GM12878 (cell line): Measurements from ENCODE around the gene C8G. TPM values are rescaled to one million over a fixed set of nuclear protein-coding genes. Genes with fewer than 3 reads are reported as not detected.

Experiments
- CREM ChIP-seq: IDR thresholded peaks from 2 replicates; pipeline ENCODE4 v1.6.1; 2014; ENCODE audit warnings: antibody characterized with exemption, low read depth
- GABPA ChIP-seq: IDR thresholded peaks from 2 replicates; pipeline ENCODE4 v1.6.1; 2014; ENCODE audit warnings: antibody characterized with exemption, low read depth, mild to moderate bottlenecking, inconsistent platforms
- GATAD2B ChIP-seq: fragments of 450-650 bp; conservative IDR thresholded peaks from 2 replicates; pipeline ENCODE4 v1.6.1; 2017; ENCODE audit warnings: low read depth, mild to moderate bottlenecking, moderate library complexity
- IKZF1 ChIP-seq: fragments of 450-650 bp; conservative IDR thresholded peaks from 2 replicates; pipeline ENCODE4 v1.6.1; 2017; ENCODE audit warnings: antibody characterized with exemption, mild to moderate bottlenecking
- SUPT20H ChIP-seq: IDR thresholded peaks from 2 replicates; pipeline ENCODE4 v1.6.1; 2011; ENCODE audit warnings: low read depth, mild to moderate bottlenecking, low read length, moderate library complexity, borderline replicate concordance; ENCODE audit not compliant: control insufficient read depth
- polyA plus RNA-seq, 11 experiments: library from polyadenylated mRNA; depleted of rRNA in 4 of 11; unstranded in 6 of 11; stranded (reverse) in 5 of 11; fragments of >200 nt; fragmentation: Nextera tagmentation in 4 of 11; fragmentation: Illumina TruSeq in 1 of 11; extraction: Ambion mirVana in 4 of 11; extraction: Trizol in 1 of 11; gene quantifications; 1 replicate in 1 of 11; 2 replicates in 10 of 11; pipeline versions ENCODE4 v1.2.1 to v1.2.3, GENCODE V29; 2011 to 2016; ENCODE audit warnings: inconsistent platforms in 2 of 11, missing spikeins in 2 of 11, low read depth in 1 of 11
- total RNA-seq, 4 experiments: library from RNA; depleted of rRNA in 3 of 4; stranded (reverse); fragments of >200 nt in 3 of 4; fragmentation: Illumina TruSeq in 1 of 4; extraction: Trizol in 1 of 4; gene quantifications; 2 replicates each; pipeline versions ENCODE4 v1.2.1 to v1.2.3, GENCODE V29; 2013 to 2021
- TF ChIP-seq, protein P1 (sequence below): fragments of 450-650 bp; IDR thresholded peaks from 2 replicates; pipeline ENCODE4 v1.6.1; 2016; ENCODE audit warnings: mild to moderate bottlenecking
- TF ChIP-seq, protein P2 (sequence below): fragments of 450-650 bp; formaldehyde crosslinking; IDR thresholded peaks from 2 replicates; pipeline ENCODE4 v1.4.0; 2020; ENCODE audit warnings: mild to moderate bottlenecking, moderate library complexity
- TF ChIP-seq, protein P3 (sequence below): fragments of 450-650 bp; IDR thresholded peaks from 2 replicates; pipeline ENCODE4 v1.6.1; 2017; ENCODE audit warnings: mild to moderate bottlenecking, low read depth, inconsistent platforms; ENCODE audit not compliant: poor library complexity, severe bottlenecking

C8G gene
- total and polyA plus RNA-seq, 10 of the 15 experiments (the other 5 are each of a cell fraction or from before 2014, with no cell fraction given) = 0.26 to 0.69 (median 0.50) TPM; not detected in 7

DNA sequence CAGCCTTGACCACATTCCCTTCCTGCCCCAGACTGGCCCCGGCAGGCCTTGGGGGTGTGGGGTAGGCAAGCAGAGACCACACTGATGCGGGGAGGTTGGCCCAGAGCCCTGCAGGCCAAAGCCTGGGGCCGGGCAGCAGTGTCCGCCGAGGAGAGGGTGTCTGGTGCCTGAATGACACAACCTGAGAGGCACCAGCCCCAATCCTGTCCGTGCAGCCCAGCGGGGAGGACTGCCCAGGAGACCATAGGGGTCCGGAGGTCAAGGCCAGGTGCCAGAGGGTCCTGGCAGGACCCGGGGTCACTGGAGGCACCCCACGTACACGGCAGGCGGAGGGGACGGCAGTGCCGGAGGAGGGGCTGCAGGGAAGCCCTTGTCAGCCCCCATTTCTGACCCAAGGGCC, 26.7 kb downstream of the C8G start (continued):
- TF ChIP-seq, protein P1, sequence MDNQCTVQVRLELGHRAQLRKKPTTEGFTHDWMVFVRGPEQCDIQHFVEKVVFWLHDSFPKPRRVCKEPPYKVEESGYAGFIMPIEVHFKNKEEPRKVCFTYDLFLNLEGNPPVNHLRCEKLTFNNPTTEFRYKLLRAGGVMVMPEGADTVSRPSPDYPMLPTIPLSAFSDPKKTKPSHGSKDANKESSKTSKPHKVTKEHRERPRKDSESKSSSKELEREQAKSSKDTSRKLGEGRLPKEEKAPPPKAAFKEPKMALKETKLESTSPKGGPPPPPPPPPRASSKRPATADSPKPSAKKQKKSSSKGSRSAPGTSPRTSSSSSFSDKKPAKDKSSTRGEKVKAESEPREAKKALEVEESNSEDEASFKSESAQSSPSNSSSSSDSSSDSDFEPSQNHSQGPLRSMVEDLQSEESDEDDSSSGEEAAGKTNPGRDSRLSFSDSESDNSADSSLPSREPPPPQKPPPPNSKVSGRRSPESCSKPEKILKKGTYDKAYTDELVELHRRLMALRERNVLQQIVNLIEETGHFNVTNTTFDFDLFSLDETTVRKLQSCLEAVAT = no peak
- TF ChIP-seq, protein P2, sequence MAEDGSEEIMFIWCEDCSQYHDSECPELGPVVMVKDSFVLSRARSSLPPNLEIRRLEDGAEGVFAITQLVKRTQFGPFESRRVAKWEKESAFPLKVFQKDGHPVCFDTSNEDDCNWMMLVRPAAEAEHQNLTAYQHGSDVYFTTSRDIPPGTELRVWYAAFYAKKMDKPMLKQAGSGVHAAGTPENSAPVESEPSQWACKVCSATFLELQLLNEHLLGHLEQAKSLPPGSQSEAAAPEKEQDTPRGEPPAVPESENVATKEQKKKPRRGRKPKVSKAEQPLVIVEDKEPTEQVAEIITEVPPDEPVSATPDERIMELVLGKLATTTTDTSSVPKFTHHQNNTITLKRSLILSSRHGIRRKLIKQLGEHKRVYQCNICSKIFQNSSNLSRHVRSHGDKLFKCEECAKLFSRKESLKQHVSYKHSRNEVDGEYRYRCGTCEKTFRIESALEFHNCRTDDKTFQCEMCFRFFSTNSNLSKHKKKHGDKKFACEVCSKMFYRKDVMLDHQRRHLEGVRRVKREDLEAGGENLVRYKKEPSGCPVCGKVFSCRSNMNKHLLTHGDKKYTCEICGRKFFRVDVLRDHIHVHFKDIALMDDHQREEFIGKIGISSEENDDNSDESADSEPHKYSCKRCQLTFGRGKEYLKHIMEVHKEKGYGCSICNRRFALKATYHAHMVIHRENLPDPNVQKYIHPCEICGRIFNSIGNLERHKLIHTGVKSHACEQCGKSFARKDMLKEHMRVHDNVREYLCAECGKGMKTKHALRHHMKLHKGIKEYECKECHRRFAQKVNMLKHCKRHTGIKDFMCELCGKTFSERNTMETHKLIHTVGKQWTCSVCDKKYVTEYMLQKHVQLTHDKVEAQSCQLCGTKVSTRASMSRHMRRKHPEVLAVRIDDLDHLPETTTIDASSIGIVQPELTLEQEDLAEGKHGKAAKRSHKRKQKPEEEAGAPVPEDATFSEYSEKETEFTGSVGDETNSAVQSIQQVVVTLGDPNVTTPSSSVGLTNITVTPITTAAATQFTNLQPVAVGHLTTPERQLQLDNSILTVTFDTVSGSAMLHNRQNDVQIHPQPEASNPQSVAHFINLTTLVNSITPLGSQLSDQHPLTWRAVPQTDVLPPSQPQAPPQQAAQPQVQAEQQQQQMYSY (CRISPR knock-in tag) = no peak
- TF ChIP-seq SUPT20H (no peak), CREM (no peak), IKZF1 (no peak), GABPA (no peak), GATAD2B (no peak)
- TF ChIP-seq, protein P3, sequence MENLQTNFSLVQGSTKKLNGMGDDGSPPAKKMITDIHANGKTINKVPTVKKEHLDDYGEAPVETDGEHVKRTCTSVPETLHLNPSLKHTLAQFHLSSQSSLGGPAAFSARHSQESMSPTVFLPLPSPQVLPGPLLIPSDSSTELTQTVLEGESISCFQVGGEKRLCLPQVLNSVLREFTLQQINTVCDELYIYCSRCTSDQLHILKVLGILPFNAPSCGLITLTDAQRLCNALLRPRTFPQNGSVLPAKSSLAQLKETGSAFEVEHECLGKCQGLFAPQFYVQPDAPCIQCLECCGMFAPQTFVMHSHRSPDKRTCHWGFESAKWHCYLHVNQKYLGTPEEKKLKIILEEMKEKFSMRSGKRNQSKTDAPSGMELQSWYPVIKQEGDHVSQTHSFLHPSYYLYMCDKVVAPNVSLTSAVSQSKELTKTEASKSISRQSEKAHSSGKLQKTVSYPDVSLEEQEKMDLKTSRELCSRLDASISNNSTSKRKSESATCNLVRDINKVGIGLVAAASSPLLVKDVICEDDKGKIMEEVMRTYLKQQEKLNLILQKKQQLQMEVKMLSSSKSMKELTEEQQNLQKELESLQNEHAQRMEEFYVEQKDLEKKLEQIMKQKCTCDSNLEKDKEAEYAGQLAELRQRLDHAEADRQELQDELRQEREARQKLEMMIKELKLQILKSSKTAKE = no peak
- TF ChIP-seq, all 136 proteins: peak for 0
